ENCODE measurements around the gene BPIFB1. TPM values are rescaled to one million over a fixed set of nuclear protein-coding genes. Genes with fewer than 3 reads are reported as not detected.

BPIFB1 gene
- total and polyA plus RNA-seq, 2 of the 13 experiments (the other 11 are each of a cell fraction or from before 2014, with no cell fraction given): 0.82 to 4.4 TPM

DNA sequence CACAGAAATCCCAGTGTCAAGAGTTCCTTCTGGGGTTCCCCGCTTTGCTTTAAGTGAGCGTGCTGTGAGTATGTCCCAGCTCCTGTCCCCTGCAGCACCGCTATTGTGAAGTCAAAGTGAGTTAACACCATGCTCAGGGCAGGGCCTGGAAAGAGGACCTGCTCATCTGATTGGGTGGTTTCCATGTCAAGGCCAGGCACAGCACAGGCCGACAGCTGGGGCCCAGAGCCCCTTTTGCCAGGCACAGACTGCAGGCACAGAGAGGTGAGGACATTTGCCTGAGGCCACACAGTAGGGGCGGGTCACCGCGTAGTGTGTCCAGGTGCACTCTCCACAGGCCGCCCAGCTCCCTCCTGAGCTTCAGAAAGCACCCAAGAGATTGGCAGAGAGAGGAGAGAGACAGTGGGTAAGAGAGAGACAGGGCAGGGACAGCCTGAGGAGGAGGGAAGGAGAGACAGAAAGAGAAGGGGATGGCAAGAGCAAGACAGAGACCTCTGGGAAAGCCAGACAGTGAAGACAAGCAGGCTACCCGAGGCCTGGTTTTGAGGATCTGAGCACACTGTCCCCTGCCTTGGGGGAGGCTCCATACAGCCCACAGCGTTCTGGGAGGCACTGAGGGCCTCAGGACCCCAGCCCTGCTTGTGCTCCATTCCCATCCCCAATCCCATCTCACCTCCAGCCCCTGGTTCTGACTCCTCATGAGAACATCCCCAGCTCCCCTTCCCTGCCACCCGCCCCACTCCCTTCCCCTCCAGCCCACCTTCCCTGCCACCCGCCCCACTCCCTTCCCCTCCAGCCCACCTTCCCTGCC is 6.5 kb upstream of the BPIFB1 start (continued):
- TF ChIP-seq NAIF1 (CRISPR knock-in tag; IDR thresholded peaks at IDR 0.05; ENCODE audit: borderline replicate concordance): no peak
- TF ChIP-seq ZNF121 (CRISPR knock-in tag; IDR thresholded peaks at IDR 0.05): peak; percentile 38; the same call in 1 of the 2 replicates
- 0 out of 2 replicates have a peak, but pooled peaks have one; percentile 26 for TF ChIP-seq KDM6A (CRISPR knock-in tag; IDR thresholded peaks at IDR 0.05; ENCODE audit: low read depth)
- 0 out of 2 replicates have a peak, but pooled peaks have one; percentile 31 for TF ChIP-seq KDM3A (CRISPR knock-in tag; IDR thresholded peaks at IDR 0.05; ENCODE audit: low read depth)
- TF ChIP-seq RCOR2 (CRISPR knock-in tag; IDR thresholded peaks at IDR 0.05): peak; percentile 97
- peak; percentile 81 for TF ChIP-seq ZFP36 (IDR thresholded peaks at IDR 0.05; ENCODE audit: borderline replicate concordance, low read depth, low read length, partially characterized antibody)
- TF ChIP-seq ZSCAN21 (CRISPR knock-in tag; IDR thresholded peaks at IDR 0.05; ENCODE audit: borderline replicate concordance): 0 out of 2 replicates have a peak, but pooled peaks have one; percentile 28
- peak; percentile 60; the same call in 1 of the 2 replicates for TF ChIP-seq ZNF3 (CRISPR knock-in tag; IDR thresholded peaks at IDR 0.05)
- TF ChIP-seq, protein P1, sequence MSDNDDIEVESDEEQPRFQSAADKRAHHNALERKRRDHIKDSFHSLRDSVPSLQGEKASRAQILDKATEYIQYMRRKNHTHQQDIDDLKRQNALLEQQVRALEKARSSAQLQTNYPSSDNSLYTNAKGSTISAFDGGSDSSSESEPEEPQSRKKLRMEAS (IDR thresholded peaks at IDR 0.05): peak; percentile 45; the same call in 1 of the 2 replicates
- TF ChIP-seq MED1 (CRISPR knock-in tag; IDR thresholded peaks at IDR 0.05): peak; percentile 47; the same call in 1 of the 2 replicates
- peak; percentile 71; the same call in 1 of the 2 replicates for TF ChIP-seq RXRA (CRISPR knock-in tag; IDR thresholded peaks at IDR 0.05)
- peak; percentile 17; the same call in 1 of the 2 replicates for TF ChIP-seq CBX5 (CRISPR knock-in tag; IDR thresholded peaks at IDR 0.05; ENCODE audit: borderline replicate concordance)
- no peak for TF ChIP-seq NFATC3 (CRISPR knock-in tag; IDR thresholded peaks at IDR 0.05)
- TF ChIP-seq HMG20A (CRISPR knock-in tag; IDR thresholded peaks at IDR 0.05; ENCODE audit: borderline replicate concordance): no peak; the same call in 1 of the 2 replicates
- 0 out of 2 replicates have a peak, but pooled peaks have one; percentile 51 for TF ChIP-seq ZNF772 (CRISPR knock-in tag; IDR thresholded peaks at IDR 0.05)
- TF ChIP-seq SIX4 (CRISPR knock-in tag; IDR thresholded peaks at IDR 0.05): no peak
- TF ChIP-seq HDAC1 (CRISPR knock-in tag; IDR thresholded peaks at IDR 0.05): peak; percentile 84
- TF ChIP-seq, protein P2, sequence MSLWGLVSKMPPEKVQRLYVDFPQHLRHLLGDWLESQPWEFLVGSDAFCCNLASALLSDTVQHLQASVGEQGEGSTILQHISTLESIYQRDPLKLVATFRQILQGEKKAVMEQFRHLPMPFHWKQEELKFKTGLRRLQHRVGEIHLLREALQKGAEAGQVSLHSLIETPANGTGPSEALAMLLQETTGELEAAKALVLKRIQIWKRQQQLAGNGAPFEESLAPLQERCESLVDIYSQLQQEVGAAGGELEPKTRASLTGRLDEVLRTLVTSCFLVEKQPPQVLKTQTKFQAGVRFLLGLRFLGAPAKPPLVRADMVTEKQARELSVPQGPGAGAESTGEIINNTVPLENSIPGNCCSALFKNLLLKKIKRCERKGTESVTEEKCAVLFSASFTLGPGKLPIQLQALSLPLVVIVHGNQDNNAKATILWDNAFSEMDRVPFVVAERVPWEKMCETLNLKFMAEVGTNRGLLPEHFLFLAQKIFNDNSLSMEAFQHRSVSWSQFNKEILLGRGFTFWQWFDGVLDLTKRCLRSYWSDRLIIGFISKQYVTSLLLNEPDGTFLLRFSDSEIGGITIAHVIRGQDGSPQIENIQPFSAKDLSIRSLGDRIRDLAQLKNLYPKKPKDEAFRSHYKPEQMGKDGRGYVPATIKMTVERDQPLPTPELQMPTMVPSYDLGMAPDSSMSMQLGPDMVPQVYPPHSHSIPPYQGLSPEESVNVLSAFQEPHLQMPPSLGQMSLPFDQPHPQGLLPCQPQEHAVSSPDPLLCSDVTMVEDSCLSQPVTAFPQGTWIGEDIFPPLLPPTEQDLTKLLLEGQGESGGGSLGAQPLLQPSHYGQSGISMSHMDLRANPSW (CRISPR knock-in tag; IDR thresholded peaks at IDR 0.05; ENCODE audit: borderline replicate concordance): no peak
- TF ChIP-seq ZFX (CRISPR knock-in tag; IDR thresholded peaks at IDR 0.05; ENCODE audit: low read depth): peak; percentile 66
- TF ChIP-seq, protein P3, sequence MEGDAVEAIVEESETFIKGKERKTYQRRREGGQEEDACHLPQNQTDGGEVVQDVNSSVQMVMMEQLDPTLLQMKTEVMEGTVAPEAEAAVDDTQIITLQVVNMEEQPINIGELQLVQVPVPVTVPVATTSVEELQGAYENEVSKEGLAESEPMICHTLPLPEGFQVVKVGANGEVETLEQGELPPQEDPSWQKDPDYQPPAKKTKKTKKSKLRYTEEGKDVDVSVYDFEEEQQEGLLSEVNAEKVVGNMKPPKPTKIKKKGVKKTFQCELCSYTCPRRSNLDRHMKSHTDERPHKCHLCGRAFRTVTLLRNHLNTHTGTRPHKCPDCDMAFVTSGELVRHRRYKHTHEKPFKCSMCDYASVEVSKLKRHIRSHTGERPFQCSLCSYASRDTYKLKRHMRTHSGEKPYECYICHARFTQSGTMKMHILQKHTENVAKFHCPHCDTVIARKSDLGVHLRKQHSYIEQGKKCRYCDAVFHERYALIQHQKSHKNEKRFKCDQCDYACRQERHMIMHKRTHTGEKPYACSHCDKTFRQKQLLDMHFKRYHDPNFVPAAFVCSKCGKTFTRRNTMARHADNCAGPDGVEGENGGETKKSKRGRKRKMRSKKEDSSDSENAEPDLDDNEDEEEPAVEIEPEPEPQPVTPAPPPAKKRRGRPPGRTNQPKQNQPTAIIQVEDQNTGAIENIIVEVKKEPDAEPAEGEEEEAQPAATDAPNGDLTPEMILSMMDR (CRISPR knock-in tag; IDR thresholded peaks at IDR 0.05): peak; percentile 1; the same call in 1 of the 2 replicates
- TF ChIP-seq GPN1 (CRISPR knock-in tag; IDR thresholded peaks at IDR 0.05; ENCODE audit: borderline replicate concordance): no peak
- no peak for TF ChIP-seq NR2F6 (IDR thresholded peaks at IDR 0.05)
- TF ChIP-seq NR2F6 (CRISPR knock-in tag; IDR thresholded peaks at IDR 0.05): peak; percentile 35; the same call in 1 of the 2 replicates
- TF ChIP-seq, protein P4, sequence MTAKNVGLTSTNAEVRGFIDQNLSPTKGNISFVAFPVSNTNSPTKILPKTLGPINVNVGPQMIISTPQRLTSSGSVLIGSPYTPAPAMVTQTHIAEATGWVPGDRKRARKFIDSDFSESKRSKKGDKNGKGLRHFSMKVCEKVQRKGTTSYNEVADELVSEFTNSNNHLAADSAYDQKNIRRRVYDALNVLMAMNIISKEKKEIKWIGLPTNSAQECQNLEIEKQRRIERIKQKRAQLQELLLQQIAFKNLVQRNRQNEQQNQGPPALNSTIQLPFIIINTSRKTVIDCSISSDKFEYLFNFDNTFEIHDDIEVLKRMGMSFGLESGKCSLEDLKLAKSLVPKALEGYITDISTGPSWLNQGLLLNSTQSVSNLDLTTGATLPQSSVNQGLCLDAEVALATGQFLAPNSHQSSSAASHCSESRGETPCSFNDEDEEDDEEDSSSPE (CRISPR knock-in tag; IDR thresholded peaks at IDR 0.05): no peak
- TF ChIP-seq ZNF501 (CRISPR knock-in tag; IDR thresholded peaks at IDR 0.05): no peak

All from HepG2 (cell line).